ENCODE data around the gene ARL14EPL.

DNA sequence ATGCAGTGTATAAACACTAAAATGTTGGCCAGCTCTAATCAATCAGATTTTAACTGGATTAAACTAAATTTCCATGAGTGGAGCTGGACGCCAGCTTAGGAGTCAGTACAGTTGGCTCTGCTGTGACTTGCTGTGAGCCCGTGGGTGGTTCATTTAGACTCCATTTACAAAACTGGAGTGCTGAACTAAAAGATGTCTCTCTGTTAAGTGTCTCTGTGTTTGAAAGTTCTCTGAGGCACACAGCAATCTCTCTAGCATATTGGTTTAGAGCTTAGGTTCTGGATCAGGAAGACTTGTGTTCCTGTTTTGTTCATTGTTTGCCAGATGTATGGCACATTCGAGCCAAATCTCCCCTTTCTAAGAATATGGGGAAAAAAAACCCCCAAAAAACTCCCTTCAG is 28.0 kb upstream of the ARL14EPL start:
- TF ChIP-seq SUZ12 (IDR thresholded peaks at IDR 0.05; ENCODE audit: extremely low read depth, insufficient read depth, insufficient read length) (no peak), YY1 (IDR thresholded peaks at IDR 0.05; ENCODE audit: insufficient read depth, insufficient read length) (no peak)
